Measurements from ENCODE around the gene OCIAD2.

GRCh38 chr4:48944252-48944651 is 37.7 kb upstream of the OCIAD2 start:
- no peak for TF ChIP-seq CTCF (IDR thresholded peaks at IDR 0.05 in 4 of 5, conservative IDR thresholded peaks at IDR 0.05 in 1 of 5)
- TF ChIP-seq POLR2A (IDR thresholded peaks at IDR 0.05) = no peak

Measured in gastrocnemius medialis (tissue), 4 donors.